ENCODE results near the gene KAT6B. TPM values are rescaled to one million over a fixed set of nuclear protein-coding genes. Genes with fewer than 3 reads are reported as not detected.
A peak's percentile ranks its signal among the peaks of the same experiment; 100 is the strongest.

The KAT6B gene
- total RNA-seq, 1 donor from 2014 or later = 21.3 TPM

GRCh38 chr10:74949034-74949832, 122.8 kb downstream of the KAT6B start:
- Mint-ChIP-seq H3K4me3 (no peak overlapping the region), H3K4me1 (peaks cover 20% of the 10 kb centered on the region)

DNA sequence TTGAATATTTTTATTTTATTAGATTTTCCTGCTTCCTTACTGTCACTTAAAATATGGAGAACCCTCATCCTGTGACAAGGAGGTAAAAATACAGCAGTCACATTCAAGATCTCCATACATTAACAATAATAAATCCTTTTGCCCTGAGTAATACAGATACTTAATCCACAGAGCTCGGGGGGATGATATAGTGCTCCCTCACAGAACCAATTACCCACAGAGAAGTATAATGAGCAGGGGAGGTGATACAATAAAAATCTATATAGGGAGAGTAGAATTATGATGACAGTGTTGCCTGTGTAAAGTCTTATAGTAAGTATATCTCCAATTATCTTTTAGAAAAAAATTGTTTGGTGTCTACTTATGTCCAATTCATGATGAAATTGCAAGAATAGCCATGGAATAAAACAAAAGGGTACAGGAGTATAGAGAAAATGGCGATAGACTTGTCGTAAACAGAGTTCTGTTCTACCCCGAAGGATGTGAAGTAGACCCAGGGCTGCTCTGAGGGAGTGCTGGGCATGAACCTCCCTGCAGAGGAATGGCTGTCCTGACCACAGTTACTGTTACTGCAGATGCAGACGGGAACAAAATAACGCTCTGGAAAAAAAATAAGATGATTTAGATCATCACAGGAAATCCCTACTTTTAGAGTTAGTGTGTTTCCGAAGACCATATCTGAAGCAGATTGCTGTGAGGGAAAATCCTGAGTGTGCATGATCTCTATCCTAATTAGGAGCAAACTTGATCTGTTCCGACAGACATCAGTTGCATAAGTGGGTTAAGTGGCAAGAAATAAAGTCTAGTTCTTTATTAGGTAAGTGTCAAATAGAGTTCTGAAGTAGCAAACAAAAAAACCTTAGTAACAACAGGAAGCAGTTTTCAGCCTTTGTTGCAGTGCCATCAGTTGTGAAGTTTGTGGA, 123.7 kb downstream of the KAT6B start:
- H3K36me3 Mint-ChIP-seq = no peaks in the 10 kb centered on the region
- no peak overlapping the region for H3K27ac Mint-ChIP-seq
- no peaks in the 10 kb centered on the region for H3K27me3 ChIP-seq
- H3K79me2 ChIP-seq (ENCODE audit: low read depth) = peaks cover 9% of the 10 kb centered on the region
- H3K27me3 Mint-ChIP-seq (ENCODE audit: insufficient read depth, low read depth) = peaks cover 6% of the 10 kb centered on the region
- H3K4me1 ChIP-seq = peaks cover 15% of the 10 kb centered on the region
- H3K4me3 ChIP-seq = no peak overlapping the region
- peaks cover 16% of the 10 kb centered on the region for H4K20me1 ChIP-seq (ENCODE audit: low read depth)
- H3K36me3 ChIP-seq = no peaks in the 10 kb centered on the region
- H3K27ac ChIP-seq = no peak overlapping the region
- H3K9me3 Mint-ChIP-seq = no peaks in the 10 kb centered on the region
- no peak for DNase-seq (ENCODE audit: low spot score)
- H3K4me3 Mint-ChIP-seq = no peak overlapping the region
- no peak for TF ChIP-seq EZH2 (IDR thresholded peaks at IDR 0.05)
- TF ChIP-seq, protein P1, sequence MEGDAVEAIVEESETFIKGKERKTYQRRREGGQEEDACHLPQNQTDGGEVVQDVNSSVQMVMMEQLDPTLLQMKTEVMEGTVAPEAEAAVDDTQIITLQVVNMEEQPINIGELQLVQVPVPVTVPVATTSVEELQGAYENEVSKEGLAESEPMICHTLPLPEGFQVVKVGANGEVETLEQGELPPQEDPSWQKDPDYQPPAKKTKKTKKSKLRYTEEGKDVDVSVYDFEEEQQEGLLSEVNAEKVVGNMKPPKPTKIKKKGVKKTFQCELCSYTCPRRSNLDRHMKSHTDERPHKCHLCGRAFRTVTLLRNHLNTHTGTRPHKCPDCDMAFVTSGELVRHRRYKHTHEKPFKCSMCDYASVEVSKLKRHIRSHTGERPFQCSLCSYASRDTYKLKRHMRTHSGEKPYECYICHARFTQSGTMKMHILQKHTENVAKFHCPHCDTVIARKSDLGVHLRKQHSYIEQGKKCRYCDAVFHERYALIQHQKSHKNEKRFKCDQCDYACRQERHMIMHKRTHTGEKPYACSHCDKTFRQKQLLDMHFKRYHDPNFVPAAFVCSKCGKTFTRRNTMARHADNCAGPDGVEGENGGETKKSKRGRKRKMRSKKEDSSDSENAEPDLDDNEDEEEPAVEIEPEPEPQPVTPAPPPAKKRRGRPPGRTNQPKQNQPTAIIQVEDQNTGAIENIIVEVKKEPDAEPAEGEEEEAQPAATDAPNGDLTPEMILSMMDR (IDR thresholded peaks at IDR 0.05) = no peak
- TF ChIP-seq EZH2phosphoT487 (IDR thresholded peaks at IDR 0.05) = no peak
- H3K4me2 ChIP-seq = no peak overlapping the region
- no peak overlapping the region for H2AFZ ChIP-seq (replicated peaks)
- H3K4me1 Mint-ChIP-seq = peaks cover 20% of the 10 kb centered on the region
- H3K9me3 ChIP-seq (ENCODE audit: low read depth) = no peaks in the 10 kb centered on the region
- no peak overlapping the region for H3K9ac ChIP-seq
- H3F3A ChIP-seq (ENCODE audit: low read depth) = peaks cover 6% of the 10 kb centered on the region

More at GRCh38 chr10:74949034-74949832, 122.8 kb downstream of the KAT6B start:
- peaks cover 15% of the 10 kb centered on the region for H3K4me1 ChIP-seq
- H3K27ac ChIP-seq = no peak overlapping the region
- Mint-ChIP-seq H3K36me3 (peaks cover under 1% of the 10 kb centered on the region), H3K9me3 (no peaks in the 10 kb centered on the region), H3K27ac (no peak overlapping the region), H3K27me3 (ENCODE audit: insufficient read depth, low read depth) (peaks cover 9% of the 10 kb centered on the region)
- peaks cover 9% of the 10 kb centered on the region for H3K79me2 ChIP-seq (ENCODE audit: low read depth)
- no peak overlapping the region for H2AFZ ChIP-seq (replicated peaks)
- peaks cover 6% of the 10 kb centered on the region for H3F3A ChIP-seq (ENCODE audit: low read depth)
- H3K4me2 ChIP-seq = no peak overlapping the region
- no peak overlapping the region for H3K4me3 ChIP-seq
- TF ChIP-seq EZH2 (IDR thresholded peaks at IDR 0.05) (no peak), EZH2phosphoT487 (IDR thresholded peaks at IDR 0.05) (no peak)
- TF ChIP-seq, protein P1 (IDR thresholded peaks at IDR 0.05) = no peak
- H3K36me3 ChIP-seq = no peaks in the 10 kb centered on the region
- DNase-seq (ENCODE audit: low spot score) = no peak
- H3K9ac ChIP-seq = no peak overlapping the region
- H3K9me3 ChIP-seq (ENCODE audit: low read depth) = no peaks in the 10 kb centered on the region
- no peaks in the 10 kb centered on the region for H3K27me3 ChIP-seq
- peaks cover 16% of the 10 kb centered on the region for H4K20me1 ChIP-seq (ENCODE audit: low read depth)

- H4K20me1 ChIP-seq (ENCODE audit: low read depth) = peaks cover 6% of the 10 kb centered on the region
- peaks cover 2% of the 10 kb centered on the region for H3K4me1 ChIP-seq
- H3K27ac ChIP-seq = no peak overlapping the region
- no peaks in the 10 kb centered on the region for H3K27me3 ChIP-seq
- no peak overlapping the region for H3K4me3 Mint-ChIP-seq
- H3F3A ChIP-seq (ENCODE audit: low read depth) = peaks cover under 1% of the 10 kb centered on the region
- H3K9me3 Mint-ChIP-seq = no peaks in the 10 kb centered on the region
- no peak overlapping the region for H3K9ac ChIP-seq
- peaks cover 11% of the 10 kb centered on the region for H3K79me2 ChIP-seq (ENCODE audit: low read depth)
- no peak overlapping the region for H2AFZ ChIP-seq (replicated peaks)
- H3K27me3 Mint-ChIP-seq (ENCODE audit: insufficient read depth, low read depth) = peaks cover 2% of the 10 kb centered on the region
- DNase-seq (ENCODE audit: low spot score) = no peak
- H3K36me3 ChIP-seq = no peaks in the 10 kb centered on the region
- peaks cover 8% of the 10 kb centered on the region for H3K4me1 Mint-ChIP-seq
- H3K27ac Mint-ChIP-seq = peak overlapping the region; percentile 35
- no peak overlapping the region for H3K4me3 ChIP-seq
- no peak overlapping the region for H3K4me2 ChIP-seq
- no peaks in the 10 kb centered on the region for H3K36me3 Mint-ChIP-seq
- TF ChIP-seq EZH2 (IDR thresholded peaks at IDR 0.05) (no peak), EZH2phosphoT487 (IDR thresholded peaks at IDR 0.05) (no peak)
- TF ChIP-seq, protein P1 (IDR thresholded peaks at IDR 0.05) = no peak
- no peaks in the 10 kb centered on the region for H3K9me3 ChIP-seq (ENCODE audit: low read depth)
These were observed 126.8 kb downstream of the KAT6B start for GRCh38 chr10:74953214-74953613.

All from neural progenitor cell (in vitro differentiated cells).